ENCODE measurements around the gene KDM3A. TPM values are rescaled to one million over a fixed set of nuclear protein-coding genes. Genes with fewer than 3 reads are reported as not detected.

Gene KDM3A
- total RNA-seq, 1 experiment from 2014 or later, result 52.4 TPM

DNA sequence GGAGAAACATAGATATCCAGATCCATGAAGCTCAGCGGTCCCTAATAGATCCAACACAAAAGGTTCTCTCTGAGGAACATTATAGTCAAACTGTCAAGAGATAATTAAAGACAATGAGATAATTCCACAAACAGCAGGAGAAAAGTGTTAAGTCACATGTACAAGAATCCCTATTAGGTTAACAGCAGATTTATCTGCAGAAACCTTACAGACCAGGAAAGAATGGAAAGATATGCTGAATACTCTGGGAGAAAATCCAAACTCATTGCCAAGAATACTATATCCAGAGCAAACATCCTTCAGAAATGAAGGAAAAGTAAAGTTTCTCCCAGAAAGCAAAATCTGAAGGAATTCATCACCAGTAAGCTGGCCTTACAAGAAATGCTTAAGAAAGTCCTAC is 10.8 kb upstream of the KDM3A start:
- Histone ChIP-seq H3K4me3 (ENCODE audit: low read depth, low read length) (no peak overlapping the region), H3K4me1 (no peaks in the 10 kb centered on the region), H3K36me3 (ENCODE audit: control insufficient read depth, insufficient read depth, low read length) (no peaks in the 10 kb centered on the region), H3K9me3 (no peaks in the 10 kb centered on the region; the same call in 1 of the 2 replicates), H3K27me3 (replicated peaks; ENCODE audit: control insufficient read depth, insufficient read depth, low read length) (no peaks in the 10 kb centered on the region; the same call in 1 of the 2 replicates)
- intact Hi-C loops (cut with micrococcal nuclease; ENCODE audit: unreplicated experiment), result no loop called here
- DNase-seq, result no peak
- Mint-ChIP-seq H3K27ac (ENCODE audit: unreplicated experiment) (no peak overlapping the region), H3K4me1 (ENCODE audit: low read depth, unreplicated experiment) (peaks cover 5% of the 10 kb centered on the region), H3K4me3 (ENCODE audit: unreplicated experiment) (no peak overlapping the region), H3K27me3 (ENCODE audit: insufficient read depth, unreplicated experiment) (peaks cover 10% of the 10 kb centered on the region), H3K9me3 (ENCODE audit: unreplicated experiment) (peaks cover 15% of the 10 kb centered on the region), H3K36me3 (ENCODE audit: insufficient read depth, unreplicated experiment) (no peaks in the 10 kb centered on the region)
- TF ChIP-seq, protein P1, sequence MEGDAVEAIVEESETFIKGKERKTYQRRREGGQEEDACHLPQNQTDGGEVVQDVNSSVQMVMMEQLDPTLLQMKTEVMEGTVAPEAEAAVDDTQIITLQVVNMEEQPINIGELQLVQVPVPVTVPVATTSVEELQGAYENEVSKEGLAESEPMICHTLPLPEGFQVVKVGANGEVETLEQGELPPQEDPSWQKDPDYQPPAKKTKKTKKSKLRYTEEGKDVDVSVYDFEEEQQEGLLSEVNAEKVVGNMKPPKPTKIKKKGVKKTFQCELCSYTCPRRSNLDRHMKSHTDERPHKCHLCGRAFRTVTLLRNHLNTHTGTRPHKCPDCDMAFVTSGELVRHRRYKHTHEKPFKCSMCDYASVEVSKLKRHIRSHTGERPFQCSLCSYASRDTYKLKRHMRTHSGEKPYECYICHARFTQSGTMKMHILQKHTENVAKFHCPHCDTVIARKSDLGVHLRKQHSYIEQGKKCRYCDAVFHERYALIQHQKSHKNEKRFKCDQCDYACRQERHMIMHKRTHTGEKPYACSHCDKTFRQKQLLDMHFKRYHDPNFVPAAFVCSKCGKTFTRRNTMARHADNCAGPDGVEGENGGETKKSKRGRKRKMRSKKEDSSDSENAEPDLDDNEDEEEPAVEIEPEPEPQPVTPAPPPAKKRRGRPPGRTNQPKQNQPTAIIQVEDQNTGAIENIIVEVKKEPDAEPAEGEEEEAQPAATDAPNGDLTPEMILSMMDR (IDR thresholded peaks at IDR 0.05; ENCODE audit: insufficient read depth in 1 of 2, low read depth in 1 of 2, low read length in 1 of 2, severe bottlenecking in 1 of 2, unreplicated experiment in 1 of 2), result no peak
- no TSS peak for BruUV-seq (replicated peaks)
- ChIA-PET CTCF (no interaction called here), POLR2A (no interaction called here)

DNA sequence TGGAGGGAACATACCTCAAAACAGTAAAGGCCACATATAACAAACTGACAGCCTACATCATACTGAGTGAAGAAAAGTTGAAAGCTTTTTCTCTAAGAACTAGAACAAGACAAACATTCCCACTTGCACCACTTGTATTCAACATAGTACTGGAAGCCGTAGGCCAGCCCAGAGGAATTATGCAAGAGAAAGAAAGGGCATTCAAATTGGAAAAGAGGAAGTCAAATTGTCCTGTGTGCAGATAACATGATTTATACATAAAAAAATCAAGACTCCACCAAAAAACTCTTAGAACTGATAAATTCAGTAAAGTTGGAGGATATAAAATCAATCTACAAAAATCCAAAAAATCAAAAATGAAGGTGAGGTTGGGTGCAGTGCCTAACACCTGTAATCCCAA is 8.0 kb upstream of the KDM3A start:
- H3K4me3 ChIP-seq (ENCODE audit: low read depth, low read length), result no peak overlapping the region
- Mint-ChIP-seq H3K27me3 (ENCODE audit: insufficient read depth, unreplicated experiment) (peaks cover 15% of the 10 kb centered on the region), H3K4me3 (ENCODE audit: unreplicated experiment) (no peak overlapping the region), H3K36me3 (ENCODE audit: insufficient read depth, unreplicated experiment) (no peaks in the 10 kb centered on the region), H3K27ac (ENCODE audit: unreplicated experiment) (no peak overlapping the region), H3K4me1 (ENCODE audit: low read depth, unreplicated experiment) (no peaks in the 10 kb centered on the region), H3K9me3 (ENCODE audit: unreplicated experiment) (peaks cover 36% of the 10 kb centered on the region)
- H3K27me3 ChIP-seq (replicated peaks; ENCODE audit: control insufficient read depth, insufficient read depth, low read length), result no peaks in the 10 kb centered on the region; the same call in 1 of the 2 replicates
- DNase-seq, result no peak
- TF ChIP-seq, protein P1 (IDR thresholded peaks at IDR 0.05; ENCODE audit: insufficient read depth in 1 of 2, low read depth in 1 of 2, low read length in 1 of 2, severe bottlenecking in 1 of 2, unreplicated experiment in 1 of 2), result no peak
- ChIA-PET CTCF (no interaction called here), POLR2A (no interaction called here)
- intact Hi-C loops (cut with micrococcal nuclease; ENCODE audit: unreplicated experiment), result no loop called here
- H3K36me3 ChIP-seq (ENCODE audit: control insufficient read depth, insufficient read depth, low read length), result no peaks in the 10 kb centered on the region
- BruUV-seq (replicated peaks), result no TSS peak
- H3K4me1 ChIP-seq, result no peaks in the 10 kb centered on the region
- peaks cover 6% of the 10 kb centered on the region; the same call in 1 of the 2 replicates for H3K9me3 ChIP-seq

DNA sequence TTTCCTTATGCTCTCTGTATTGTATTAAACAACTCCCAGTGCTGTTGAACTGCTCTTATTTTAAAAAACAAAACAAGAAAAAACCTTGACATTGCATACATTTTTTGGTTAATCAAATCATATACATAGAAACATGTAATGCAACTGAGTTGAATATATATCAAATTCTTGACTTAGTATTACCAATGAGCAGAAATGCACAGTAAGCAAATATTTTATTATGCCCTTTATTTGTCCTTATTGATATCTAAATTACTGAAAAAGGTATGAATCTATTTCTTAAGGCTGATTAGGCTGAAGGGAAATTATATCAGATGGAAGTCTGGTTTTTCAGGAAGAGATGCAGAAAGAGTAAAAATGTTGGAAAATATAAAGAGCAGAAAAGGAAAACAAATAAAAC is 6.9 kb upstream of the KDM3A start:
- POLR2A ChIA-PET, result no interaction called here
- DNase-seq, result no peak
- Histone ChIP-seq H3K9me3 (peaks cover 12% of the 10 kb centered on the region), H3K4me3 (ENCODE audit: low read depth, low read length) (no peak overlapping the region), H3K4me1 (no peaks in the 10 kb centered on the region), H3K27me3 (replicated peaks; ENCODE audit: control insufficient read depth, insufficient read depth, low read length) (no peaks in the 10 kb centered on the region), H3K36me3 (ENCODE audit: control insufficient read depth, insufficient read depth, low read length) (no peaks in the 10 kb centered on the region)
- Mint-ChIP-seq H3K4me1 (ENCODE audit: low read depth, unreplicated experiment) (no peaks in the 10 kb centered on the region), H3K9me3 (ENCODE audit: unreplicated experiment) (peaks cover 40% of the 10 kb centered on the region), H3K36me3 (ENCODE audit: insufficient read depth, unreplicated experiment) (no peaks in the 10 kb centered on the region), H3K27ac (ENCODE audit: unreplicated experiment) (no peak overlapping the region), H3K27me3 (ENCODE audit: insufficient read depth, unreplicated experiment) (peaks cover 15% of the 10 kb centered on the region), H3K4me3 (ENCODE audit: unreplicated experiment) (no peak overlapping the region)
- intact Hi-C loops (cut with micrococcal nuclease; ENCODE audit: unreplicated experiment), result no loop called here
- CTCF ChIA-PET, result no interaction called here
- TF ChIP-seq, protein P1 (IDR thresholded peaks at IDR 0.05; ENCODE audit: insufficient read depth in 1 of 2, low read depth in 1 of 2, low read length in 1 of 2, severe bottlenecking in 1 of 2, unreplicated experiment in 1 of 2), result no peak
- no TSS peak for BruUV-seq (replicated peaks)

Measured in Caco-2 (cell line).